Suprapubic skin (tissue), 4 donors: ENCODE results near the gene PRDM13.

Source experiments
- CTCF ChIP-seq, 2 donors: fragments of 200-600 bp in 1 of 2; fragments of 450-650 bp in 1 of 2; sonication (generic) in 1 of 2; IDR thresholded peaks; one replicate each; pipeline ENCODE4 v1.5.1; 2016 to 2019; ENCODE audit warnings: antibody characterized with exemption in 2 of 2, mild to moderate bottlenecking in 1 of 2, moderate library complexity in 1 of 2
- EP300 ChIP-seq: sonication (generic); formaldehyde crosslinking; IDR thresholded peaks from one replicate; pipeline ENCODE4 v1.6.1; 2017; ENCODE audit warnings: antibody characterized with exemption
- POLR2A ChIP-seq, 2 donors: fragments of 450-650 bp; IDR thresholded peaks; one replicate each; pipeline ENCODE4 v1.6.1; 2017; ENCODE audit warnings: antibody characterized with exemption in 2 of 2, mild to moderate bottlenecking in 2 of 2, moderate library complexity in 2 of 2
- POLR2AphosphoS5 ChIP-seq, 3 donors: sonication (generic); formaldehyde crosslinking; IDR thresholded peaks; one replicate each; pipeline ENCODE4 v1.6.1; 2017; ENCODE audit warnings: antibody characterized with exemption in 3 of 3

- TF ChIP-seq CTCF (IDR thresholded peaks at IDR 0.05) (no peak), POLR2AphosphoS5 (IDR thresholded peaks at IDR 0.05) (no peak), POLR2A (IDR thresholded peaks at IDR 0.05) (no peak), EP300 (no peak)
Observed at GRCh38 chr6:99575544-99576227, 30.9 kb upstream of the PRDM13 start.
